GM18951 (cell line): ENCODE data around the gene AQP3.

Experiments
- POLR2A ChIP-seq: IDR thresholded peaks from 4 replicates; pipeline ENCODE4 v1.6.1; 2011; ENCODE audit warnings: mild to moderate bottlenecking; ENCODE audit not compliant: insufficient read length, insufficient read depth; ENCODE audit errors: extremely low read depth
- in situ Hi-C: fragments of 300-500 bp; cut with MboI; formaldehyde crosslinking; loops from one replicate; pipeline ENCODE4 v1.12.0; 2022; ENCODE audit warnings: low sequenced_read_pairs, mixed read lengths, inconsistent platforms; ENCODE audit not compliant: unreplicated experiment

Gene AQP3

DNA sequence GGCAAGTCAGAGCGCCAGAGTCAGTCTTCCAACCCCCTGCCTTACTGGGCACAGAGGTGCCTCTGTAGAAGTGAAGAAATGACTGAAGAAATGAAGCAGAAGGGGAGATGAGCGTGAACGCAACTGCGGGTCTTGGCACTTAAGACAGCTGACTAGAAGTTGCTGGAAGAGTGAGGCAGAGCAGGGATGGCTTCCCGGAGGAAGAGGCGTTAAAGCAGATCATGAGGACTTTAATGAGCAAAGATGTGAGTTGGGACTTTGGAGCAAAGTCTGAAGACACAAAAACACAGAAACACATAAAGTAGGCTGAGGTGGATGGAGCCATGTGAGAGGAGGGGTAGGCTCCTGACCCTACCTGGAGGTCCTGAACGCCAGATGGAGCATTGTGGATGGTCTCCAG, 7.2 kb downstream of the AQP3 start:
- in situ Hi-C loops, result no loop called here
- TF ChIP-seq POLR2A, result no peak

DNA sequence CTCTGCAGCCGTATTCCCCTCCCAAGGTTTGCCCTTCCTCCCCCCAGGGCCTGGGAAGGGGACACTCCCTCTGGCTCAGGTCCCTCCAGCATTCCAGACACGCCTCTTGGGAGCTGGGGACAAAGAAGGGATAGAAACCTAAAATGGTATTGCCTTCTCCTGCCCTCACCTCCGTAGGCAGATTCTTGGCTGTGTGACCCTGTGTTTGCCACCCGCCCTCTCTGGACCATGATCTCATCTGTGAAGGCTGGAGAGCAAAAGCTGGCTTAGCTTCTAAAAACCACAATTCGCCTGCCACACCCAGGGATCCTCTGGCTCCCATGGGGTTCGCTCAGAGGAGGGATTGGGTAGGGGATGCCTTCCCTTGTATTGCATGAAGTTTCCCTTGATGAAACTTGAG, 7.7 kb downstream of the AQP3 start:
- in situ Hi-C loops, result no loop called here
- no peak for TF ChIP-seq POLR2A

GRCh38 chr9:33438926-33439680, 8.3 kb downstream of the AQP3 start:
- TF ChIP-seq POLR2A, result no peak
- in situ Hi-C loops, result no loop called here

DNA sequence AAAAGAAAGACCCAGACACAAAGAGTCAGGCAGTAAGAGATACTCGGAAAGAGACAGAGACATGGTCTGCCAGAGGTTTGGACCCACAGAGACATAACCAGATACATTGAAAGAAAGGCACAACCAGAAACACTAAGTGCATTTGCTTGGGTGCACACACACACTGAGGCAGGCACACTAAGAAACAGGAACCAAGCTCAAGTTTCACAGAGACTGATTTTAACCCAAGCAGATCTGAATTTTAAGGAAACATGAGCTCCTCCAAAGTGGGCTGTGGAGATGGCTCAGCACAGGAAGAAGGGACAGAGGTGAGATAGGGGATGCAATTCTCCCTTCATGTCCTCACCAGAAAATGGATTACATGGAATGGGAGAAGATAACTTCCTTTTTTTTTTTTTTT, 9.5 kb downstream of the AQP3 start:
- in situ Hi-C loops, result no loop called here

GRCh38 chr9:33437205-33437604, 10.2 kb downstream of the AQP3 start:
- TF ChIP-seq POLR2A, result no peak
- in situ Hi-C loops, result no loop called here

More for the DNA sequence above, 9.5 kb downstream of the AQP3 start:
- no peak for TF ChIP-seq POLR2A

GRCh38 chr9:33436445-33436844, 10.9 kb downstream of the AQP3 start:
- no peak for TF ChIP-seq POLR2A
- in situ Hi-C loops, result no loop called here

DNA sequence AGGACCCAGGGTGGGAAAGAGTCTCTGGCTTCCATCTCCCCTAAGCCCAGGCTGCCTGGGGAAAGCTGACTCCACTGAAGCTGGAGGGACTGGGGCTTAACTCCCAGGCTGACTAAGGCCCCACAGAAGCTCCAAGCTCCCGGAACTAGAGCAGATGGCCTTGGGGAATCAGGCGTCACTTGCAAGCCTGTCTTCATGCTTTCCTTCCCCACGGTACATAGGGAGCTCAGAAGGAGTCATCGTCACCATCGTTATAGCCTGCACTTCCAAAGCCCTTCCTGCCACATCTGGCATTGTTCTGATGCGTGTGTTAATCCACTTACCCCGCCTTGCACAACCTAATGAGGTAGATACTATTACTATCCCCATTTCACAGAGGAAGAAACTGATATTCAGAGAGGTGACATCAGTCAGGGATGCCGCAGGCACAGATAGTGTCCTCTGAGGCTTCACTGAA, 11.5 kb downstream of the AQP3 start:
- TF ChIP-seq POLR2A, result no peak
- in situ Hi-C loops, result no loop called here

GRCh38 chr9:33434317-33435105, 12.9 kb downstream of the AQP3 start:
- TF ChIP-seq POLR2A, result no peak
- in situ Hi-C loops, result no loop called here

DNA sequence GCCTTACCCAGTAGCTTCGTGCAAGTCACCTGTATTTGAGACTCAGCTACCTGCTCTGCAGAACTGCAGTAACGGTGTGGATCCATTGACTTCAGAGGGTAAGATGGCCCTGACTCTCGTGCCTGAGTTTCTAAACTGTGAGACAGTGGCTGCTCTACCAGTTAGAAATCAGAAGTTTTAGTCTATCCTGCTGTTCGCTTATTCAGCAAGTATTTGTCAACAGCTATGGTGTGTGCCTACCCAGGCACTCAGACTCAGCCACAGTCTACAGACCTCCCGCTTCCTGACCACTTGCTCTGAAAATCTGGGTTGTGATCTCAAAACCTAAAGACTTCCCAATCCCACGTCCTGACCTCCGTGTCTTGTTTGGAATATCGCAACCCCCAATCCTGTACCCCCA, 13.5 kb downstream of the AQP3 start:
- TF ChIP-seq POLR2A, result no peak
- in situ Hi-C loops, result no loop called here

DNA sequence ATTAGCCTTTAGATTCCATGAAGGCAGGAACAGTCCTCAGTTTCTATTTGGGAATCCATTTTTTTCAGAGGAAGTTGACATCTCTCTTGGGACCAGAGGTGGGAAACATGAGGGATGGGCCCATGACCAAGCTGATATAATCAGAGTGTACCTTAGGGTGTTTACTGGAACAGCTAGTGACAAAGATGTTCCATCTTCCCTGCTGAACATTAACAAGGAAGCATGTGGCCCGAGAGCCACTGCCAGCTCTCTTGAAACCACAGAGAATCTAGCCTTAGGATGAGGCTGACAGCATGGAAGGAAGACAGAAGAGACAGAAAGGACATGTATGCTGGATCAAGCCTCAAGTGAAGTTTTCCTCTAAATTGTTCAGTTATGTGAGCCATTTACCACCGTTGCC, 16.0 kb downstream of the AQP3 start:
- in situ Hi-C loops, result no loop called here
- no peak for TF ChIP-seq POLR2A

DNA sequence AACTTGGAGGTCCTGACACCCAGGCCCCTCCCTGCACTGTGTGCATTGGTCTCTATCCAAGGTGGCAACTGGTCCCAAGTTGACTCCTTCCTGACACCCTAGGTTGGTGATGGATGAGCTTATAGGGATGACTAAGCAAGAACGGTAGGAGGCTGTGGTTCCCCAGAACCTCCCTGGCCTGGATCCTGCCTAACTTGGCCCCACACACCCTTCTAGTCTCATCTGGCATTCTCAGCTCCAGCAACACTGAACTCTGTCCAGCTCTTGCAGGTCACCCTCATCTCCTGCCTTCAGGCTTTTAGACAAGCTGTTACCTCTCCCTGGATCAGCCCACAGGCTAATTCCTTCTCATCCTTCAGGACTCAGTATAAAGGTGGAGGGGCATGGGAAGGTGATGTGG, 16.5 kb downstream of the AQP3 start:
- in situ Hi-C loops, result no loop called here

DNA sequence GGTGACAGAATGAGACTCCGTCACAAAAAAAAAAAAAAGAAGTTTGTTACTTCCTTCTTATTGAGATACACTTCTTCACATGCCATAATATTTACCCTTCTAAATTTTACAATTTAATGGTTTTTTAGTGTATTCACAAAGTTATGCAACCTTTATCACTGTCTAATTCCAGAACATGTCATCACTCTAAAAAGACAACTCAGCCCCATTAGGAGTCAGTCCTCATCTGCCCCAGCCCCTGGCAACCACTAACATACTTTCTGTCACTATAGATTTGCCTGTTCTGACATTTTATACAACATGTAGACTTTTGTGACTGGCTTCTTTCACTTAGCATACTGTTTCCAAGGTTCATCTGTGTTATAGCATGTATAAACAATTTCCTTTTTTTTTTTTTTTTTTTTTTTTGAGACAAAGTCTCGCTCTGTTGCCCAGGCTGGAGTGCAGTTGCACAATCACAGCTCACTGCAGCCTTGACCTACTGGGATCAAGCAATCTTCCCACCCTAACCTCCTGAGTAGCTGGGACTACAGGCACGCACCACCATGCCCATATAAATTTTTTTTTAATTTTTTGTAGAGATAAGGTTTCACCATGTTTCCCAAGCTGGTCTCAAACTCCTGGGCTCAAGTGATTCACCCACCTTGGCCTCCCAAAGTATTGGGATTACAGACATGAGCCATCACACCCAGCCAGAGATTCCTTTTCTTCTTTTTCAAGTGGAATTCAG, 18.0 kb downstream of the AQP3 start:
- no peak for TF ChIP-seq POLR2A
- in situ Hi-C loops, result no loop called here

More for the DNA sequence above, 16.5 kb downstream of the AQP3 start:
- TF ChIP-seq POLR2A, result no peak

- TF ChIP-seq POLR2A, result no peak
- in situ Hi-C loops, result no loop called here
These were observed 20.5 kb downstream of the AQP3 start for GRCh38 chr9:33426843-33427293.
